GM19467 (cell line): Measurements from ENCODE around the gene SPARCL1.
"Not testable (repeated sequence)": the region's sequence is repeated elsewhere in the genome, so short reads cannot be mapped to it uniquely, and the experiment has no call there.

Experiments used
- ATAC-seq: cut with Tn5 transposase; IDR thresholded peaks from one replicate; pipeline ENCODE4 v1.9.1; 2021; ENCODE audit warnings: mild to moderate bottlenecking, moderate library complexity; ENCODE audit not compliant: unreplicated experiment

Gene SPARCL1

DNA sequence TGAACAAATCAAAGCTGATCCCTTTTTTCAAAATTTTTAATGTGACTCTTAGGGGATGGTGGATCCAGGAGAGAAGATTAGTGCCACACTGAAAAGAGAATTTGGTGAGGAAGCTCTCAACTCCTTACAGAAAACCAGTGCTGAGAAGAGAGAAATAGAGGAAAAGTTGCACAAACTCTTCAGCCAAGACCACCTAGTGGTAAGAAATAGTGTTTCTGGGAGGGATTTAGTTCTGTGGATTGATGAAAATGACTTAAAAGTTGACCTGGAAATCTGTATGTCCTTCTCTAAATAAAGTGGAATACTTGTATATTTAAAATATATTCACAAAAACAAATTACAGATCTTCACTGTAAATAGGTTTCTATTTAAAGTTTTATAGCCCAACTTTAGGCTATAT lies 77.6 kb downstream of the SPARCL1 start:
- no peak for ATAC-seq

DNA sequence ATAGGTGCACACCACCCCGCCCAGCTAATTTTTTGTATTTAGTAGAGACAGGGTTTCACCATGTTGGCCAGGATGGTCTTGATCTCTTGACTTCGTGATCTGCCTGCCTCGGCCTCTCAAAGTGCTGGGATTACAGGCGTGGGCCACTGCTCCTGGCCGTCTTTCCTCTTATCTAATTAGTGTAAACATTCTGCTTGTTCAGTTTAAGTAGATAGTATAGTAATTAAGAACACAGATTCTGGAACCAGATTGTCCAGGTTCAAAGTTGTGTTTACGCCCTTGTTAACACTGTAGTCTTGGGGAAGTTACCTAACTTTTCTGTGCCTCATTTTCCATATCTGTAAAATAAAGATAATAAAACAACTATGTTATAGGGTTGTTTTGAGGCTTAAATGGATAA lies 82.8 kb downstream of the SPARCL1 start:
- ATAC-seq: not testable (repeated sequence)

DNA sequence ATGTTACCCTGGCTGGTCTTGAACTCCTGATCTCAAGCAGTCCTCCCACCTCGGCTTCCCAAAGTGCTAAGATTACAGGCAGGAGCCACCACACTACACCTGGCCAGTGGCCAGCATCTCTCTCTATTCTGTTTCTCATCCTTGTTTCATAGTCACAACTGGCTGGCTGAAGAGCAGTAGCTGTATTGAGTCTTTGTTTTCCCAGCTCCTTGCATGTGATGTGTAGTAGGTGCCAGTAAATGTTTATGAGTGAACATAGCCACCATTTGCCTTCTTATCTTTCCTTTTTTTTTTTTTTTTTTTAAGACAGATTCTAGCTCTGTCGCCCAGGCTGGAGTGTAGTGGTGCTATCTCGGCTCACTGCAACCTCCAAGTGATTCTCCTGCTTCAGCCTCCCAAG lies 83.2 kb downstream of the SPARCL1 start:
- ATAC-seq: no peak

DNA sequence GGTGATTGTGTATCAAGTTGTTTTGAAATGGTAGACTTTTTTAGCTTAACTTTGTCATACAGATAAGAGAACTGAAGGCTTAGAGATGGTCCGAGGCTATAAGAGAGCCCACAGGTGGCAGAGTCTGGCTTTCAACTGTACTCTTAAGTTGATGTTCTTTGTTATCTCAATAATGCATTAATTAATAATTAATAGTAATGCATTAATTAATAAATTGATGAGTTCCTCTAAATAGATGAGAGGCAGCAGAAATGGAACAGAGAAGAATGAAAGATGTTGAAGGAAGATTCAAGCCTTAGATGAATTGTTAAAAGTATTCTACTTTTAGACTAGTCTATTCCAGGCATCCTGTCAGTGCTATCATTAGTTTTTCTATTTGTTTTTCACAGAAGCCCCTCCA lies 84.4 kb downstream of the SPARCL1 start:
- no peak for ATAC-seq

DNA sequence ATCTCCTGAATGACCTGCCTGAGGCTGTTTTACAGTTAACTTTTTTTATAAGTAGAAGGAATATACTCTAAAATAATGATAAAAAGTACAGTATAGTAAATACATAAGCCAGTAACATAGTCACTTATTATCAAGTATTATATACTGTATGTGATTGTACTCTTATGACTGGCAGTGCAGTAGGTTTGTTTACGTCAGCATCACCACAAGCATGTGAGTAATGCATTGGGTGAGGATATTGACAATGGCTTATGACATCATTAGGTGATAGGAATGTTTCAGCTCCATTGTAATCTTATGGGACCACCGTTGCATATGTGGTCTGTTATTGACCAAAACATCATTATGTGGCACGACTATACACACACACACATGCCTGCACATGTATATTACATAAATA lies 86.3 kb downstream of the SPARCL1 start:
- ATAC-seq: no peak

DNA sequence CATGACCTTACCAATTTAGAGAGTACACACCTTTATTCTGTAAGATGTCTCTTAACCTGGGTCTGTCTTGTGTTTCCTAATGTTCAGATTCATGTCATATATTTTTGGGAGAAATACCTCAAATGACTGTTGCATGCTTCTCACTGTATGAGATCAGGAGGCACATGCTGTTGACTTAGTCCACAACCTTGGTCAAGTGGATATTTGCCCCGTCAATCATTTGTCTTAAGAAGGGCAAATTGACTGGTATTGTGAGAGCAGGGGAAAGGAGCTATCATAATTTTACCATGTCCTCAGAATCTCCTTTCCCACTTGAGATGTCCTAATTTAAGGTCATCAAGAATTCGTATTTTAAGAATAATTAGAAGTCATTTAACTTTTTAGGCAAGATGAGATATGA lies 95.8 kb downstream of the SPARCL1 start:
- ATAC-seq: no peak

DNA sequence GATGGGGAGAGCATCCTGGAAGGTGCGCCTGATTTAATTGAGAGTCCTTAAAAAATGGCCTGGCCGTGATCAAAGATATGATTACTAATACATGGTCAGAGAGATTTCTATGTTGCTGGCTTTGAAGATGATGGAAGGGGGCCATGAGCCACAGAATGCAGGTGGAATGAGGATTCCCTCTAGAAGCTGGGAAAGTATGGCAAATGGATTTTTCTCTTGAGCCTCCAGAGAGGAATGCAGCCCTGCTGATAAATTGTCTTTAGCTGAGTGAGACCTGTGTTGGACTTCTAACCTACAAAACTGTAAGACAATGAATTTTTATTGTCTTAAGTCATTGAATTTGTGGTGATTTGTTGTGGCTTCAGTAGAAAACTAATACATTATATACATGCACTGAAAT lies 99.1 kb downstream of the SPARCL1 start:
- no peak for ATAC-seq

DNA sequence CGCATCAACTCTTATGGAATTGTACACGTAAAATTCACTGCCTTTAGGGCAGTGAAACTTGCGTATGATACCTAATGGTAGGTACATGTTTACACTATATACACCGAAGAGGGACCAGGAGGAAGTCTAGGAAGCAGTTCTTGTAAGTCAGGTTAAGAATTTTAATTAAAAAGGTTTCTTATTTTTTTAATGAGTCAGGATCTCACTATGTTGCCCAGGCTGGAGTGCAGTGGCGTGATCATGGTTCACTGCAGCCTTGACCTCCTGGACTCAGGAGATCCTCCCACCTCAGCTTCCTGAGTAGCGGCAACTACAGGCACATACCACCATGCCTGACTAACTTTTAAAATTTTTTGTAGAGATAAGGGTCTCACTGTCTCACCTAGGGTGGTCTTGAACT lies 100.2 kb downstream of the SPARCL1 start:
- ATAC-seq: no peak

DNA sequence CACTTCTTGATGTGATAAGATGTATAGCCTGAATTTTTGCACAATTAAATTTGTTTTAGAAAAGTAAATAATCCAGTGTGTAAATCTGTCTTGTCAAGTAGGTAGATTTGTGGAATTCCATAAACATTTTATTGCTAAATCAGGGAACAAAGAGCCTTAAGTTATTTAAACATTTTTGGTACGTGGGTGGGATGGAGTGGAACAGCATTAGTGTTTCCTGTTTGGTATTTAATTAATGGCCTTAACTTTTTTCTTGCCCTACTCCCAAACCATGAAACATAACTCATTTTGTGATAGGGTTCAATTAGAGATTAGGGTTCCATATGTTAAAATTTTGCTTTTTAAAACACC lies 101.7 kb downstream of the SPARCL1 start:
- no peak for ATAC-seq

DNA sequence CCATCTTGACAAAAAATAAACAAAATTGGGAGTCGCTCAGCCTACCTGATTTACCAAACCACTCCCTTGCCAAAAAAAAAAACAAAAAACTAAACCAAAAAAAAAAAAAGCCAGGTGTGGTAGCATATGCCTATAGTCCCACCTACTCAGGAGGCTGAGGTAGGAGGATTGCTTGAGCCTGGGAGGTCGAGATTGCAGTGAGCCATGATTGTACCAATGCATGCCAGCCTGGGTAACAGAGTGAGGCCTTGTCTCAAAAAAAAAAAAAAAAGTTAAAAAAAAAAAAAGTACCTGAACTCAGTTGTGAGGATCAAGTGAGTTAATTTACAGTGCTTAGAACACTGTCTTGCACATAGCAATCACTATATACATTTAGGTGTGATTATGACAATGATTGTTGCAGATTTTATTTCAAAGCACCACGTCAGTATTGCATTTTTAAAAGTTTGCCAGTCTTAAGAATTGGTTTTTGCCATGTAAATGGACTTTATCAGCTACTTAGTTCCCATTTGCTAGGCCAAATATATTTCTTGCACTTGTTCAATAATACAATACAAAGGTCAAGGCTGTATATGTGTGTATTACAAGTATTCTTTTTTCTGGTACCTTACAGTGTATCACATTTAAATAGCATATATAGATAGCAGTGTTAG lies 102.2 kb downstream of the SPARCL1 start:
- no peak for ATAC-seq

DNA sequence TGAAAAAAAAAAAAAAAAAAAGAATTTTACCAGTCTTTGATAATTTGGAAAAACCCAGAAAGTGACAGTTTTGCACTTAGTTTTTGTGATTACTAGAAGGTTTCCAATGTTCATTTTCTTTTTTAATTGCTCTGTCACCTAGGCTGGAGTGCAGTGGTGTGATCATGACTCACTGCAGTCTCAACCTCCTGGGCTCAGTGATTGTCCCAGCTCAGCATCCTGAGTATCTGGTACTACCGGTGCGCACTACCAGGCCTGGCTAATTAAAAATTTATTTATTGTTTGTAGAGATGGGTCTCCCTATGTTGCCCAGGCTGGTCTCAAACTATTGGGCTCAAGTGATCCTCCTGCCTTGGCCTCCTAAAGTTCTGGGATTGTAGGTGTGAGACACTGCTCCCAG lies 103.5 kb downstream of the SPARCL1 start:
- ATAC-seq: no peak

DNA sequence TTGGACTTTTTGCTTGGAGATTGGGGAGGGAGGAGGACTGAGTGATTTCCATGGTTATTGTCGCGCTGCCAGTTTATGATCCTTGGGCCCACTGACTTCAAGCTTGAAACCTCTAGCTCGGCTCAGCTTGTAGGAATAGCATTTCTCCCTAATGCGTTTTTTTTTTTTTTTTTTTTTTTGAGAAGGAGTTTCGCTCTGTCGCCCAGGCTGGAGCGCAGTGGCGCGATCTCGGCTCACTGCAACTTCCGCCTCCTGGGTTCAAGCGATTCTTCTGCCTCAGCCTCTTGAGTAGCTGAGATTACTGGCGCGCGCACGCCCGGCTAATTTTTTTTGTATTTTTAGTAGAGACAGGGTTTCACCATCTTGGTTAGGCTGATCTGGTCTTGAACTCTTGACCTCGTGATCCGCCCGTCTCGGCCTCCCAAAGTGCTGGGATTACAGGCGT lies 105.1 kb downstream of the SPARCL1 start:
- ATAC-seq: not testable (repeated sequence)
